HG03575 (cell line): Measurements from ENCODE around the gene LRGUK.

ENCODE experiments used
- ATAC-seq: cut with Tn5 transposase; IDR thresholded peaks from one replicate; pipeline ENCODE4 v1.9.1; 2021; ENCODE audit not compliant: unreplicated experiment, insufficient number of reproducible peaks, low FRiP score; ENCODE audit errors: extremely low read depth

The LRGUK gene

GRCh38 chr7:134122980-134123379, 4.2 kb upstream of the LRGUK start:
- ATAC-seq: no peak

- ATAC-seq: no peak
These were observed 994 bp upstream of the LRGUK start for GRCh38 chr7:134126146-134126545.

- ATAC-seq: no peak
These were observed 559 bp upstream of the LRGUK start for GRCh38 chr7:134126596-134126965.

DNA sequence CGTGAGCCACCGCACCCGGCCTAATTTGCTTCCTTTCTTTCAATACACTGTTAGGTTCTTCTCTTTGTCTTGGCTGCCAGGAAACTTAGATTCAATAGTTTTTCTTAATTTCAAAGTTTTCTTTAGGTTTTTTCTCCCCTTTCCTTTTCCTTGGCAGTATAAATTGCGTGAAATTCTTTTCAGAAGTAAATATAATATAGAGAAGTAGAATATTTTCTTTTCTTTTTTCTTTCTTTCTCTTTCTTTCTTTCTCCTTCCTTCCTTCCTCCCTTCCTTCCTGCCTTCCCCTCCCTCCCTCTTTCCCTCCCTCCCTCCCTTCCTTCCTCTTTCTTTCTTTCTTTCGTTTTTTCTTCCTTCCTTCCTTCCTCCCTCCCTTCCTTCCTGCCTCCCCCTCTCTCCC, 1.7 kb downstream of the LRGUK start:
- no peak for ATAC-seq

GRCh38 chr7:134129856-134130523, 2.9 kb downstream of the LRGUK start:
- ATAC-seq: no peak

GRCh38 chr7:134134004-134134403, 6.9 kb downstream of the LRGUK start:
- ATAC-seq: no peak

GRCh38 chr7:134140889-134141867, 14.0 kb downstream of the LRGUK start:
- no peak for ATAC-seq

DNA sequence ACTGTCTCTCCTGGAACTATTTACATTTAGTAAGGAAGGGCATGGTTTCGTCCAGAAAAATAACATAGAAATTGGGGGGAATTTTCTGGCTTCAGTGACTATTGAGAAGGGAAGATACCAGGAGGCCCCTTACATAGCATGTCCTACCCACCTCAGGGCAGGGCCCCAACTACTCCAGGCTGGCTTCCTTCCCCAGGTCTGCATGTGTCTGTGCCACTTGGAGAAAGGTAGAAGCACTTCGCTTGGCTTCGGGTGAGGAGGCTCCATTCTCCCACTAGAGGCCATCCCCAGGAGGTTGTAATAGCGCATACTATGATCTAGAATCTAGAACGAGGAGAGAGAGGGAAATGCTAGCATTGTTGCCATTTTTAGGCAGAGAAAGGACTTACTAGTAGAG, 14.7 kb downstream of the LRGUK start:
- ATAC-seq: no peak

DNA sequence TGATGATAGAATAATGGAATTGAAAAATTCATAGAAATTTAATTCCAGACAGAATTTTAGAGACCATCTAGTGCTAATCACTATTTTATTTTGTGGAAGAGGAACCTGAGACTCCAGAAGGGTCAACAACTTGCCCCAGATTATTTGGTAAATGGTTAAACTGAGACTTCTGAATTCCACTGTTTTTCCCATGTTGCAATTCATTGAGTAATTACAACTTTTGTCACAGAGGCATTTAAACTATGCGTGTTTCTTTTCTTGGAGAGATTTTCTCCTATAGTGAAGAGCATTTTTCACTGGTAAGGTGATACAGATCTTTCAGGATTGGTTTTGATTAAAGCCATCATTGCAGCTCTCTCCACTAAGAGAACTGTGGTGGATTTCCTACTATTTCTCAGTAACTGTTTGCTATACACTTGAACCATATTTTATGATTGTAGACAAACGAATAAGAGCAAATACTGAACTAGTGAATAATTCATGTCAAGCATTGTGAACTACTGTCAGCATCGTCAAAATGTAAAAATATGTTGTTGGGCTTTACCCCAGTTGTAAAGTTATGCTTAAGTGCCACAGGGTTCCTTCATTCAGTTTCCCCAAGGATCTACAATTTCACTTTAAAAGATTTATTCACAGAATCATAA, 26.5 kb downstream of the LRGUK start:
- no peak for ATAC-seq

DNA sequence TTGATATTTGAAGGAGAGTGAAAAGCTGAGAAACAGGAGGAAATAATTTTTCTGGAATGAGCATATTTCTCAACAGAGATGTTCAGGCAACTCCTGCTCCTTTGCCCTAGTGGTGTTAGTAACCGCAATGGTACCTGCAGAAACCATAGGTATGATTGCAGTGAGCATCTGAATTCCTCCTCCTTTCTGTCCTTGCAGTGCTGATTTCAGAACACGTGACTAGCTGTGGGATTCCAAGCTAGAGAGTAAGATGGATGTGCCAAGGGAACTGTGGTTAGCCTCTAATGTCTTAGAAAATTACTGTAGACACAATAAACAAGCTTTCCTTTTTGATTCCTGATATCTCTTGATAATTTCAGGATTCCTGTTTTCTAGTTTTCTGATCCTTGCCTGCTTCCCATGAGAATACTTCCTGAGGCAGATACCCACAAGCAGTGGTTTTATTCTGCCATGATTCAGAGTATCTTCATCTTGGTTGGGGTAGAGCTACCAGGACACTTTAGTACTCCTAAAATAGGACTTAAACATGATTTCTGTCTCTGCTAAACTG, 27.5 kb downstream of the LRGUK start:
- ATAC-seq: no peak

GRCh38 chr7:134155206-134155605, 28.1 kb downstream of the LRGUK start:
- ATAC-seq: no peak

DNA sequence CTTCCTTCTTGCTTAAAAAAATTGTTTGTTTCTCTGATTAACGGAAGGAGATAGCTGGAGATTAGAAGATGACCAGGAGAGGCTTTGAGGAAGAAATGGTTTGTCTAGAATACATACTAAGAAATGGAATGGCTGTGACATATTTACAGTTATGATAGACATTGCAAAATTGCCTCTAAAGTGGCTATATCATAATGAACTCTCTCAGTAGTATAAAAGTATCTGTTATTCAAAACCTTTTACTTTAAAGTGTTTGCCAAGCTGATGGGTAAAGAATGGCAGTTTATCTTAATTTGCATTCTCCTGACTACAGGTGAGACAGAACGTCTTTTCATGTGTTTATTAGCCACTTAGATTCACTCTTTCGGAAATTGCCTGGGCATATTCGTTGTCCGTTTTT, 28.7 kb downstream of the LRGUK start:
- ATAC-seq: no peak

GRCh38 chr7:134165252-134165651, 38.1 kb downstream of the LRGUK start:
- ATAC-seq: no peak

DNA sequence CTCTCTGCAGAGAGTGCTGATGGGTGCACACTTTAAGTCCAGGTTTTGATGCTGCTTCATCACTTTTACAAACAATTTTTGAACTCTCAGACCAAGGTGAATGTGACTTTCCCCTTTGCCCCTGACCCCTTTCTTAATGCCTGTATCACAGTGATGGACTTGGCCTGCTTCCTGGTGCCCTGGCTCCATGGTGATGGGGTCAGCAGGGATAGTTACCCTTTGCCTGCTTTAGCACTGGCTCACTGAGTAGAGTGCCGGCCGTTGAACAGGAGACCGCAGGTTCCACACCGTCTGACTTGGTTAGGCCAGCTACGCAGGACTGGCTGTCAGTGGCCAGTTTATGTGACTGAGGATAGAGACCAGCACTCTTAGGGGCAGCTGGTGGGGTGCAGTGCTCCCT, 40.1 kb downstream of the LRGUK start:
- ATAC-seq: no peak

DNA sequence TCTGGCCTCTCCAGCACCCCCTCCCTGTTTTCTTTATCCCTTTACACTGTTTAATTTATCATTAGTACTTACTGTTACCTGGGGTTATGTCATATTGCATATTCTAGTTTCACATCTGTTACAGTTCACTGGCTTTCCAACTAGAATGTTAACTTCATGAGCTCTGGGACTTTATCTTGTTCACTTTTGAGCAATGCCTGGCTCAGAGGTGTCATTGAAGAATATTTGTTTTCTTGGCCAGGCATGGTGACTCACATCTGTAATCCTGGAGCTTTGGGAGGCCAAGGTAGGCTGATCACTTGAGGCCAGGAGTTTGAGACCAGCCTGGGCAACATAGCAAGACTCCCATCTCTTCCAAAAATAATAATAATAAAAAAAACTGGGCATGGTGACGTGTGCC, 40.7 kb downstream of the LRGUK start:
- ATAC-seq: no peak

- ATAC-seq: peak; percentile 96
These were observed 47.7 kb downstream of the LRGUK start for GRCh38 chr7:134174795-134175261.

DNA sequence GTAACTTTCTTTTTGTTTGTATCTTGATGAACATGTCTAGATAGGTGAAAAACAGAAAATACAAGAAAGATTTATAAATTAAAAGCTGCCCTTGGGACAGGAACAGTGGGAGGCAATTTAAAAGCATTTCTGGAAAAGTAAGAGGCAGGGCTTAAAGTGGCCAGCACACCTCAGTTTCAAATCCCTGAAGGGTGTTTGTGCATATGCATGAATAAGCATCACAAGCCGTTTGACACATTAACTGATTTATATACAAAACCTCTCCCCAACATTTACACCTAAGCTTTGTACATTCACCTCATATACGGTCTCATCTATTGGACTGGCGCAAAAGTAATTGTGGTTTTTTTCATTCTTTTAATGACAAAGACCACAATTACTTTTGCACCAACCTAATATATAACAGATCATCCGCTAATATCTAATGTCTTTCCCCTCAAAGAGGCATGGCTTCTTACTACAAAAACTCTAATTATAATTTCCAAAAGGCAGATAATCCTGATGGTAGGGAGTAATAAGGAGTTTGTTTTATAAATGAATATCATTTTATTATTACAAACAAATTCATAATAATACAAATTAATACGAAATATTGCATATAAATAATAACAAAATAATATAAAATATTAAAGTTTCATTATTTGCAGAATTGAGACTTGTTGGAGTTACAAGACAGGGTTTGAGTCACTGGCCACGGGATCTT, 48.3 kb downstream of the LRGUK start:
- ATAC-seq: no peak

DNA sequence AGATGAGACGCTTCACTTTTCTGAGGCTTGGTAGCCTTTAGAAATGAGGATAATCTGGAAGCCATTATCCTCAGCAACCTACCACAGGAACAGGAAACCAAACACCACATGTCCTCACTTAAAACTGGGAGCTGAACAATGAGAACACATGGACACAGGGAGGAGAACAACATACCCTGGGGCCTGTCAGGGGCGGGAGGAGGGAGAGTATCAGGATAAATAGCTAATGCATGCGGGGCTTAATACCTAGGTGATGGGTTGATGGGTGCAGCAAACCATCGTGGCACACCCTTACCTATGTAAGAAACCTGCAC, 48.9 kb downstream of the LRGUK start:
- ATAC-seq: no peak
